GM19035 (cell line): Measurements from ENCODE around the gene WDFY4.

Source experiments
- ATAC-seq: cut with Tn5 transposase; IDR thresholded peaks from one replicate; pipeline ENCODE4 v1.9.1; 2021; ENCODE audit not compliant: unreplicated experiment

WDFY4 gene

GRCh38 chr10:48684463-48684791 is 246 bp upstream of the WDFY4 start:
- no peak for ATAC-seq

GRCh38 chr10:48685731-48686130 is 1.1 kb downstream of the WDFY4 start:
- no peak for ATAC-seq

GRCh38 chr10:48690791-48691660 is 6.4 kb downstream of the WDFY4 start:
- ATAC-seq, result no peak

GRCh38 chr10:48691812-48692528 is 7.3 kb downstream of the WDFY4 start:
- no peak for ATAC-seq

GRCh38 chr10:48692748-48693147 is 8.1 kb downstream of the WDFY4 start:
- ATAC-seq, result no peak

- no peak for ATAC-seq
Measured at GRCh38 chr10:48693206-48693605, 8.5 kb downstream of the WDFY4 start.

GRCh38 chr10:48694371-48695030 is 9.8 kb downstream of the WDFY4 start:
- ATAC-seq, result no peak

- ATAC-seq, result no peak
Measured at GRCh38 chr10:48695636-48696534, 11.2 kb downstream of the WDFY4 start.

- ATAC-seq, result no peak
Measured at GRCh38 chr10:48696535-48696873, 11.8 kb downstream of the WDFY4 start.

GRCh38 chr10:48697091-48697490 is 12.4 kb downstream of the WDFY4 start:
- no peak for ATAC-seq

- no peak for ATAC-seq
Measured at GRCh38 chr10:48697821-48698764, 13.4 kb downstream of the WDFY4 start.

GRCh38 chr10:48699011-48699627 is 14.4 kb downstream of the WDFY4 start:
- no peak for ATAC-seq

GRCh38 chr10:48700071-48700470 is 15.4 kb downstream of the WDFY4 start:
- ATAC-seq, result no peak

GRCh38 chr10:48700493-48700892 is 15.8 kb downstream of the WDFY4 start:
- no peak for ATAC-seq

- no peak for ATAC-seq
Measured at GRCh38 chr10:48701139-48701901, 16.6 kb downstream of the WDFY4 start.

- no peak for ATAC-seq
Measured at GRCh38 chr10:48701941-48702340, 17.3 kb downstream of the WDFY4 start.

- ATAC-seq, result no peak
Measured at GRCh38 chr10:48703531-48704122, 19.0 kb downstream of the WDFY4 start.

- no peak for ATAC-seq
Measured at GRCh38 chr10:48704156-48704555, 19.5 kb downstream of the WDFY4 start.
